H1 (cell line): ENCODE data around the gene DLK1. TPM values are rescaled to one million over a fixed set of nuclear protein-coding genes. Genes with fewer than 3 reads are reported as not detected.

ENCODE experiments used
- CTCF ChIA-PET: fragments of 300-600 bp; sonication (Branson Sonifier 250); formaldehyde crosslinking; loops from one replicate; lab custom pipeline; 2021; ENCODE audit not compliant: partially characterized antibody; lab: Charles Lee
- POLR2A ChIA-PET: fragments of 300-600 bp; sonication (Branson Sonifier 250); formaldehyde crosslinking; loops from one replicate; lab custom pipeline; 2021; ENCODE audit warnings: inconsistent platforms; ENCODE audit not compliant: partially characterized antibody; lab: Charles Lee
- DNase-seq, 2 experiments: peaks; one replicate each; pipeline versions ENCODE4 v3.0.0 to v3.0.0-alpha.2; 2010 to 2022; ENCODE audit warnings: low spot score in 2 of 2, low read depth in 1 of 2, mixed read lengths in 1 of 2
- FAIRE-seq: peaks from 2 replicates; lab custom pipeline; 2011; peaks lifted over from hg19 to GRCh38; lab: Jason Lieb, UNC
- H2AFZ ChIP-seq: 2 replicates; pipeline ENCODE4 v1.8.1; 2012; ENCODE audit warnings: low read length, inconsistent platforms
- H2AK5ac ChIP-seq: 2 replicates; pipeline ENCODE4 v1.6.1; 2013; ENCODE audit warnings: low read depth, low read length
- H2BK120ac ChIP-seq: replicated peaks from 2 replicates; pipeline ENCODE3; 2013; ENCODE audit warnings: low read depth, low read length, inconsistent platforms
- H2BK12ac ChIP-seq: 2 replicates; pipeline ENCODE4 v1.6.1; 2013; ENCODE audit warnings: low read depth, low read length
- H2BK15ac ChIP-seq: 2 replicates; pipeline ENCODE4 v1.6.1; 2013; ENCODE audit warnings: low read length
- H2BK20ac ChIP-seq: 2 replicates; pipeline ENCODE4 v1.6.1; 2013; ENCODE audit warnings: low read length
- H2BK5ac ChIP-seq: 2 replicates; pipeline ENCODE4 v1.6.1; 2013; ENCODE audit warnings: low read depth, low read length
- H3K14ac ChIP-seq: 2 replicates; pipeline ENCODE4 v1.6.1; 2013; ENCODE audit warnings: inconsistent platforms; ENCODE audit not compliant: insufficient read length
- H3K18ac ChIP-seq: 2 replicates; pipeline ENCODE4 v1.6.1; 2013; ENCODE audit warnings: low read length; ENCODE audit errors: extremely low read depth
- H3K23ac ChIP-seq: 2 replicates; pipeline ENCODE4 v1.6.1; 2013; ENCODE audit warnings: inconsistent platforms; ENCODE audit not compliant: insufficient read length
- H3K23me2 ChIP-seq: 2 replicates; pipeline ENCODE4 v1.6.1; 2013; ENCODE audit warnings: low read depth, low read length
- H3K27ac ChIP-seq: 2 replicates; pipeline ENCODE4 v1.6.1; 2011; ENCODE audit warnings: low read depth, low read length, inconsistent platforms
- H3K27me3 ChIP-seq, 4 experiments: replicated peaks in 1 of 4; 1 replicate in 1 of 4; 2 replicates in 3 of 4; pipeline versions ENCODE4 v1.6.1 to v1.8.1; 2011 to 2013; ENCODE audit warnings: low read length in 3 of 4, mild to moderate bottlenecking in 3 of 4, inconsistent platforms in 2 of 4, mixed read lengths in 2 of 4, moderate library complexity in 1 of 4; ENCODE audit not compliant: control insufficient read depth in 3 of 4, insufficient read depth in 3 of 4; ENCODE audit errors: extremely low read depth in 1 of 4
- H3K36me3 ChIP-seq, 4 experiments: 2 replicates each; pipeline versions ENCODE4 v1.6.1 to v1.8.1; 2011 to 2013; ENCODE audit warnings: mild to moderate bottlenecking in 4 of 4, low read length in 3 of 4, moderate library complexity in 2 of 4, control low read depth in 1 of 4, inconsistent platforms in 1 of 4; ENCODE audit not compliant: insufficient read depth in 4 of 4, control insufficient read depth in 2 of 4
- H3K4ac ChIP-seq: replicated peaks from 2 replicates; pipeline ENCODE3; 2013; ENCODE audit warnings: low read length, low read depth, mixed read lengths, inconsistent platforms; ENCODE audit not compliant: insufficient read length
- H3K4me1 ChIP-seq, 4 experiments: replicated peaks in 1 of 4; 1 replicate in 1 of 4; 2 replicates in 3 of 4; pipeline versions ENCODE4 v1.6.1 to v1.8.1; 2011 to 2013; ENCODE audit warnings: low read length in 3 of 4, inconsistent platforms in 2 of 4, mixed read lengths in 1 of 4; ENCODE audit not compliant: insufficient read depth in 4 of 4, control insufficient read depth in 3 of 4
- H3K4me2 ChIP-seq, 2 experiments: 2 replicates each; pipeline versions ENCODE4 v1.6.1 to v1.8.1; 2011 to 2013; ENCODE audit warnings: low read depth in 2 of 2, low read length in 2 of 2, control low read depth in 1 of 2, inconsistent platforms in 1 of 2, mild to moderate bottlenecking in 1 of 2; ENCODE audit not compliant: insufficient read depth in 1 of 2
- H3K4me3 ChIP-seq, 4 experiments: fragments of 200-600, 300-600 bp in 1 of 4; sonication (generic), shearing (Covaris generic), sonication (Bioruptor Twin) in 1 of 4; 2 replicates each; pipeline versions ENCODE4 v1.5.1 to v1.8.1; 2011 to 2016; ENCODE audit warnings: low read length in 4 of 4, low read depth in 3 of 4, control low read depth in 2 of 4, inconsistent platforms in 2 of 4, mild to moderate bottlenecking in 2 of 4, mixed read lengths in 1 of 4, moderate library complexity in 1 of 4; ENCODE audit not compliant: insufficient read depth in 2 of 4; ENCODE audit errors: extremely low read depth in 1 of 4
- H3K56ac ChIP-seq: replicated peaks from 2 replicates; pipeline ENCODE3; 2013; ENCODE audit warnings: low read depth, mild to moderate bottlenecking, mixed read lengths, low read length, inconsistent platforms; ENCODE audit not compliant: insufficient read length
- H3K79me1 ChIP-seq: 2 replicates; pipeline ENCODE4 v1.6.1; 2013; ENCODE audit warnings: low read depth, low read length, control low read depth
- H3K79me2 ChIP-seq, 2 experiments: 2 replicates each; pipeline versions ENCODE4 v1.6.1 to v1.8.1; 2012 to 2013; ENCODE audit warnings: low read length in 2 of 2, mild to moderate bottlenecking in 2 of 2, inconsistent platforms in 1 of 2; ENCODE audit not compliant: insufficient read depth in 2 of 2, control insufficient read depth in 1 of 2
- H3K9ac ChIP-seq, 4 experiments: replicated peaks in 1 of 4; 1 replicate in 1 of 4; 2 replicates in 3 of 4; pipeline versions ENCODE4 v1.6.1 to v1.8.1; 2011 to 2013; ENCODE audit warnings: low read depth in 3 of 4, low read length in 3 of 4, control low read depth in 2 of 4, mild to moderate bottlenecking in 2 of 4, moderate library complexity in 2 of 4, inconsistent platforms in 1 of 4; ENCODE audit errors: extremely low read depth in 1 of 4
- H3K9me3 ChIP-seq, 2 experiments: 2 replicates each; pipeline versions ENCODE4 v1.6.1 to v1.8.1; 2012 to 2013; ENCODE audit warnings: mild to moderate bottlenecking in 2 of 2, moderate library complexity in 2 of 2, control low read depth in 1 of 2, inconsistent platforms in 1 of 2, low read depth in 1 of 2, low read length in 1 of 2, mixed read lengths in 1 of 2; ENCODE audit not compliant: insufficient read depth in 2 of 2
- H4K20me1 ChIP-seq, 2 experiments: replicated peaks in 1 of 2; 2 replicates each; pipeline versions ENCODE3 to v1.8.1; 2011 to 2013; ENCODE audit warnings: inconsistent platforms in 2 of 2, low read length in 2 of 2, mild to moderate bottlenecking in 1 of 2; ENCODE audit not compliant: insufficient read depth in 2 of 2, control insufficient read depth in 1 of 2
- H4K5ac ChIP-seq: 2 replicates; pipeline ENCODE4 v1.6.1; 2013; ENCODE audit warnings: low read length, low read depth, mixed read lengths, inconsistent platforms; ENCODE audit not compliant: insufficient read length
- H4K8ac ChIP-seq: 2 replicates; pipeline ENCODE4 v1.8.0; 2013; ENCODE audit warnings: mild to moderate bottlenecking, moderate library complexity, low read length, inconsistent platforms; ENCODE audit not compliant: insufficient read depth; ENCODE audit errors: extremely low read depth
- H4K91ac ChIP-seq: replicated peaks from 2 replicates; pipeline ENCODE3; 2013; ENCODE audit warnings: low read length, mixed read lengths, inconsistent platforms; ENCODE audit not compliant: insufficient read length
- CREB1 ChIP-seq: IDR thresholded peaks from 2 replicates; pipeline ENCODE4 v1.6.1; 2012; ENCODE audit warnings: inconsistent platforms
- WGBS, 2 experiments: shearing (Covaris generic) in 1 of 2; methylation state at CpG; one replicate each; pipeline versions ENCODE4 v1.1.6 to v1.1.7; 2013 to 2015; ENCODE audit warnings: low lambda C conversion rate in 2 of 2, mixed read lengths in 2 of 2, inconsistent platforms in 1 of 2, low coverage in 1 of 2, missing lambda C conversion rate in 1 of 2; ENCODE audit not compliant: insufficient replicate concordance in 2 of 2, insufficient coverage in 1 of 2, insufficient read length in 1 of 2; ENCODE audit errors: extremely low coverage in 1 of 2, missing lambda C conversion rate in 1 of 2; 5-methylcytosine and 5-hydroxymethylcytosine counted together
- polyA plus RNA-seq, 7 experiments: library from polyadenylated mRNA; depleted of rRNA in 3 of 7; stranded (reverse) in 5 of 7; unstranded in 2 of 7; fragments of >200 nt in 5 of 7; fragments of 200-250 nt in 2 of 7; gene quantifications; 1 replicate in 5 of 7; 2 replicates in 1 of 7; 4 replicates in 1 of 7; pipeline versions ENCODE4 v1.2.1 to v1.2.3, GENCODE V29; 2011 to 2013; ENCODE audit warnings: missing spikeins in 2 of 7, mixed read lengths in 2 of 7
- total RNA-seq: library from RNA; stranded (reverse); fragmentation: NEBNext Ultra II Directional; extraction: Animal tissue kit (Norgen Biotek cat#: 25700); gene quantifications from 2 replicates; pipeline ENCODE4 v1.2.1, GENCODE V29; 2021

DLK1 gene
- total and polyA plus RNA-seq, 2 of the 8 experiments (the other 6 are each of a cell fraction or from before 2014, with no cell fraction given): 1.3 to 2.4 TPM

DNA sequence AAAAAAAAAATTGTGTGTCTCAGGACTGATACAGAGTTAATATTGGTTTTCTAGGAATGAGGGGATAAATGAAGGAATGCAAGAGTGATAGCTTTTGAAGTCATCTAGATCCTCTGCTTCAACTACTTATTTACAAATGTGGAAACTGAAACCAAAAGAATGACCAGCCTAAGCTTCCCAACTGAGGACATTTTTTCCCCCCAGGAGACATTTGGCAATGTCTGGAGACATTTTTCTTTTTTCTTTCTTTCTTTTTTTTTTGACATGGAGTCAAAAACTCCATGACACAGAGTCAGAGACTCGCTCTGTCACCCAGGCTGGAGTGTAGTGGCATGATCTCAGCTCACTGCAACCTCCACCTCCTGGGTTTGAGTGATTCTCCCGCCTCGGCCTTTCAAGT is 15.3 kb downstream of the DLK1 start:
- Histone ChIP-seq H2AK5ac (no peak overlapping the region), H3K4me2 (no peak overlapping the region), H4K91ac (no peak overlapping the region), H3K79me2 (no peaks in the 10 kb centered on the region), H3K4me3 (no peak overlapping the region), H3K9me3 (peaks cover 3 to 5% of the 10 kb centered on the region in 2 experiments; a peak in 3 of 4 replicates), H2BK20ac (no peak overlapping the region)
- ChIA-PET CTCF (interaction anchor here (0.6 to 0.7 kb wide), 2 partner anchors 81 to 149 kb away, joined by 3 to 4 read pairs; no protein-coding TSS in a partner anchor), POLR2A (no interaction called here)
- TF ChIP-seq CREB1: no peak
- TF ChIP-seq, all 59 proteins: peak for 0
- H3K27me3 ChIP-seq: no peaks in the 10 kb centered on the region; a peak in 1 of 7 replicates
- DNase-seq (no peak), FAIRE-seq (no peak)
- H3K23ac ChIP-seq: no peak overlapping the region
- H3K4me1 ChIP-seq: no peaks in the 10 kb centered on the region
- H4K5ac ChIP-seq: no peak overlapping the region
- H3K56ac ChIP-seq: no peak overlapping the region
- H3K4ac ChIP-seq: no peak overlapping the region
- H3K14ac ChIP-seq: no peak overlapping the region
- no peak overlapping the region for H3K27ac ChIP-seq
- no peaks in the 10 kb centered on the region for H3K79me1 ChIP-seq
- no peak overlapping the region for H3K9ac ChIP-seq
- H3K23me2 ChIP-seq: no peaks in the 10 kb centered on the region
- 53% methylated on average over 3 of the region's 3 CpGs; no CpG with 5 or more reads in 1 of the 2 experiments for WGBS, 2 experiments
- no peak overlapping the region for H3K18ac ChIP-seq
- H4K8ac ChIP-seq: no peak overlapping the region
- H2AFZ ChIP-seq: no peak overlapping the region
- H2BK120ac ChIP-seq: no peak overlapping the region
- no peak overlapping the region for H2BK12ac ChIP-seq
- H4K20me1 ChIP-seq: no peaks in the 10 kb centered on the region
- H2BK5ac ChIP-seq: no peak overlapping the region
- no peak overlapping the region for H2BK15ac ChIP-seq
- H3K36me3 ChIP-seq: no peaks in the 10 kb centered on the region
